H1 (cell line): ENCODE data around the gene CRHR1. TPM values are rescaled to one million over a fixed set of nuclear protein-coding genes. Genes with fewer than 3 reads are reported as not detected.

Source experiments
- CHD2 ChIP-seq: IDR thresholded peaks from 2 replicates; pipeline ENCODE4 v1.6.1; 2012; ENCODE audit warnings: low read length, improper control_type of control experiment
- CTBP2 ChIP-seq: IDR thresholded peaks from 2 replicates; pipeline ENCODE4 v1.7.0; 2011; ENCODE audit warnings: borderline replicate concordance, mild to moderate bottlenecking, moderate library complexity, mixed read lengths, low read length; ENCODE audit not compliant: insufficient read depth, insufficient read length
- CTCF ChIP-seq, 3 experiments: IDR thresholded peaks; 1 replicate in 2 of 3; 2 replicates in 1 of 3; pipeline versions ENCODE4 v1.5.1 to v1.6.1; 2011; ENCODE audit warnings: low read length in 3 of 3, mild to moderate bottlenecking in 3 of 3, inconsistent platforms in 2 of 3, low read depth in 1 of 3, moderate library complexity in 1 of 3; ENCODE audit not compliant: insufficient read depth in 1 of 3; ENCODE audit errors: control extremely low read depth in 1 of 3
- polyA plus RNA-seq, 7 experiments: library from polyadenylated mRNA; depleted of rRNA in 3 of 7; stranded (reverse) in 5 of 7; unstranded in 2 of 7; fragments of >200 nt in 5 of 7; fragments of 200-250 nt in 2 of 7; gene quantifications; 1 replicate in 5 of 7; 2 replicates in 1 of 7; 4 replicates in 1 of 7; pipeline versions ENCODE4 v1.2.1 to v1.2.3, GENCODE V29; 2011 to 2013; ENCODE audit warnings: missing spikeins in 2 of 7, mixed read lengths in 2 of 7
- total RNA-seq: library from RNA; stranded (reverse); fragmentation: NEBNext Ultra II Directional; extraction: Animal tissue kit (Norgen Biotek cat#: 25700); gene quantifications from 2 replicates; pipeline ENCODE4 v1.2.1, GENCODE V29; 2021

The CRHR1 gene
- total and polyA plus RNA-seq, 2 of the 8 experiments (the other 6 are each of a cell fraction or from before 2014, with no cell fraction given) = 0.56 to 1.7 TPM

GRCh38 chr17:45850468-45850867 is 66.3 kb downstream of the CRHR1 start (continued):
- no peak for TF ChIP-seq CTBP2
- TF ChIP-seq CHD2 = no peak
- no peak for TF ChIP-seq CTCF (IDR thresholded peaks at IDR 0.05; ENCODE audit: control extremely low read depth in 1 of 3, insufficient read depth in 1 of 3, low read depth in 1 of 3, low read length in 3 of 3)
